Dendritic cell treated with granulocyte-macrophage colony-stimulating factor and Interleukin-4, amounts not matched to agents 40 ng/mL and 50 ng/mL, for 4 days (primary cell): Measurements from ENCODE around the gene GPR21.

Experiments
- H3K27ac Mint-ChIP-seq: one replicate; pipeline ENCODE4 v1.8.0; 2022; ENCODE audit warnings: mild to moderate bottlenecking, mixed read lengths
- H3K27me3 Mint-ChIP-seq: one replicate; pipeline ENCODE4 v1.8.0; 2022; ENCODE audit warnings: mild to moderate bottlenecking, mixed read lengths
- H3K36me3 Mint-ChIP-seq: one replicate; pipeline ENCODE4 v1.8.0; 2022; ENCODE audit warnings: low read depth, mixed read lengths
- H3K4me1 Mint-ChIP-seq: one replicate; pipeline ENCODE4 v1.8.0; 2022; ENCODE audit warnings: low read depth, mixed read lengths
- H3K4me3 Mint-ChIP-seq: one replicate; pipeline ENCODE4 v1.8.0; 2022; ENCODE audit warnings: mild to moderate bottlenecking, moderate library complexity, mixed read lengths
- H3K9me3 Mint-ChIP-seq: one replicate; pipeline ENCODE4 v1.8.0; 2022; ENCODE audit warnings: mixed read lengths
- intact Hi-C: fragments of 100-400 bp; cut with micrococcal nuclease; formaldehyde crosslinking; loops from one replicate; pipeline ENCODE4 v1.15.0; 2022

The GPR21 gene

DNA sequence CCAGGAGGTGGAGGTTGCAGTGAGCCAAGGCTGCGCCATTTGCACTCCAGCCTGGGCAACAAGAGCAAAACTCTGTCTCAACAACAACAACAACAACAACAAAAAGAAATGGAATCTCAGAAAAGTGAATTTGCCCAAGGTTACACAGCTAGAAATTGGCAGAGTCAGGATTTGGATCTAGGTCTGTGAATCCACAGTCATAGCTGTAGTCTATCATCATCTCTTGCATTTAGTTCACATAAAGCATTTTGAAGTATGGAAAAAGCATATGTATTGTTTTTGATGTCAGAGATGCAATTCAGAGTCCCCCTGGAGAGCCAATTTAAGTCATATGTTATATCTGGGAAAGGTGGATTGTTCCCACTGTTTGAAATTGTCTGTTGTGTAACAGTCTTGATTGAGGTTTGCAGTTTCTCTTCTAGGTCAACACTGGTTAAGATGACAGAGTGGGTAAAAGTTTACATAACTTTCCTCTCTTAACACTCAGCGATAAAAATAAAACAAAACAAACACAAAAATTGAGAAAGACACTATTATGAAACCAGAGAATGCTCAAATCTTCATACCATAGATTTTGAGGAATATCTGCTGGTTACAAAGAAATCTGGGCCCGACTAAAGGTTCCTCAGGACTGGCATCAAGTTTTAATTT lies 21.5 kb upstream of the GPR21 start:
- no peak overlapping the region for H3K4me3 Mint-ChIP-seq
- intact Hi-C loops, result no loop called here
- peaks cover 14% of the 10 kb centered on the region for H3K9me3 Mint-ChIP-seq
- H3K27me3 Mint-ChIP-seq, result no peaks in the 10 kb centered on the region
- H3K27ac Mint-ChIP-seq, result no peak overlapping the region
- H3K4me1 Mint-ChIP-seq, result no peaks in the 10 kb centered on the region
- H3K36me3 Mint-ChIP-seq, result peaks cover 81% of the 10 kb centered on the region

DNA sequence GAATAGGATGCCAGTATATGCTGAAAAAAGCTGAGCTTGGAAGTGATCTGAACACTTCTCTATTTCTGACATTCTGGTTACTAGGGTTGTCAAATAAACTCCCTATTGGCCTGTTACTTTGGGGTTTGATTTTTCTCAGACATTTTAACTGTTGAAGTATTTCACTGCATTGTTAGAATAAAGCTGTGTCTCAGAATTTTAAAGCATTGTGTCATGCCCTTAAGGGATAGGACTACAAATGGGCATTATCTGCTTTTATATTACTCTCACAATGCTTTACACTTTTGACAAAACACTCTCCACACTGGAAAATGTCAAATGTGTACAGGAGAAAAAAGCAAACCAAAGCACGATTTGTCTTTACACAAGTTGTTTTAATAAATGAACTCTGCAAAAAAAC lies 16.8 kb upstream of the GPR21 start:
- Mint-ChIP-seq H3K36me3 (peaks cover 95% of the 10 kb centered on the region), H3K27me3 (no peaks in the 10 kb centered on the region), H3K27ac (no peak overlapping the region), H3K4me1 (no peaks in the 10 kb centered on the region), H3K4me3 (no peak overlapping the region), H3K9me3 (peaks cover 14% of the 10 kb centered on the region)
- intact Hi-C loops, result no loop called here

DNA sequence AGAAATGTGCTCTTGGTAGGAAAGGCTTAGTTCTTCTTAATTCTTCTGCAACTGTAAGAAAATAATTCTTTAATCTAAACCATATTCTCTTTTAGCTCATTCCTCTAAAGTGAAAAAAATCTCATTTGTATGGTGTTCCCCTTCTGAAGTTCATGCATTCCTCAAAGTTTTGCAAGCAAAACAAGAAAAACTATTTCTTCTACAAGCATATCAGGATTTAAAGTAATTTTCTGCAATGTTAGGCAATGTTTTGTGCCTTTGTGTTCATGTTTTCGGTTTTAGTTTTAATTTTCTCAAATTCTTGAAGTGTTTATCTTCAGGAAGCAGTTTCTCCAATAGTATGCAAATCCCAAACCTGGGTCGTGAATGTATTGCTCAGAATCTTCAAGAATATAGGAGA lies 12.7 kb upstream of the GPR21 start:
- Mint-ChIP-seq H3K4me1 (no peaks in the 10 kb centered on the region), H3K27ac (no peak overlapping the region), H3K27me3 (no peaks in the 10 kb centered on the region), H3K36me3 (peaks cover 91% of the 10 kb centered on the region), H3K4me3 (no peak overlapping the region), H3K9me3 (no peaks in the 10 kb centered on the region)
- intact Hi-C loops, result no loop called here

DNA sequence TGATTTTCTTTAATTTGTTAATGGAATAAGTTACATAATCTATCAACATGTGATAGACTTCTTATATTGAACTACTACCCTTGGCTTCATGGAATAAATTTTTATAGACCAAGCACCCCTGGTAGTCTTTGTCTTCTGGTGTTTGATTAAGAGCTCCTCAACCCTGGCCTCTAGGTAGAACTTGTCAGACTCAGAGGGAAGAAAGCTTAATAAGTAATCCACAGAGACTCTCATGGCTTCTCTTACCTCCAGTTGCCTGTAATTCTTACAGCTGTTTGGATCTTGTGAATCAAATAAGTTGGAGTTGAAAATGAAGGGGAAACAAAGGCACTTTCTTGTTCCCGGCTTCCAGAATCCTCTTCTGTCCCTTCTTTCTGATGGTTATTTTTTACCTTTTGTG lies 7.0 kb upstream of the GPR21 start:
- H3K27ac Mint-ChIP-seq, result peak overlapping the region; percentile 48
- intact Hi-C loops, result no loop called here
- H3K4me1 Mint-ChIP-seq, result peaks cover 21% of the 10 kb centered on the region

DNA sequence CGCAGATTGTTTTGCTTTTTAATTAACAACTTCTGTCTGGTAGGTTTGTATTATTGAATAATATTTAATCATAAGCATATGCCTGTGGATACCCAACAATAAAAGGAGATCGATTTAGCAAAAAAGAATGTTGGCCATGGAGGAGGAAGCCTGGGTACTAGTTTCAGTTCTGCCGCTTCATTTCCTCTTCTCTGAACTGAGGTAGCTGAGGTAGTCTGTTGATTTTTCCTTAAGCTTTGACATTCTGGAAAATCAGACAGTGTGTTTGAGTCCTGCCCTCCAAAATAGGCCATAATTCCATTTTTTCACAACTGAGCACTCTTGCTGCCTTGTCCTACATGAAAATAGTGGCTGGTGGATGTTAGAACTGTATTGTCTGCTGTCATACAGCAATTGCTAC lies 6.0 kb upstream of the GPR21 start:
- peaks cover 79% of the 10 kb centered on the region for H3K36me3 Mint-ChIP-seq
- H3K27ac Mint-ChIP-seq, result peak overlapping the region; percentile 48

More for the DNA sequence above, 7.0 kb upstream of the GPR21 start:
- no peaks in the 10 kb centered on the region for H3K9me3 Mint-ChIP-seq
- H3K36me3 Mint-ChIP-seq, result peaks cover 85% of the 10 kb centered on the region
- H3K27me3 Mint-ChIP-seq, result no peaks in the 10 kb centered on the region
- no peak overlapping the region for H3K4me3 Mint-ChIP-seq

DNA sequence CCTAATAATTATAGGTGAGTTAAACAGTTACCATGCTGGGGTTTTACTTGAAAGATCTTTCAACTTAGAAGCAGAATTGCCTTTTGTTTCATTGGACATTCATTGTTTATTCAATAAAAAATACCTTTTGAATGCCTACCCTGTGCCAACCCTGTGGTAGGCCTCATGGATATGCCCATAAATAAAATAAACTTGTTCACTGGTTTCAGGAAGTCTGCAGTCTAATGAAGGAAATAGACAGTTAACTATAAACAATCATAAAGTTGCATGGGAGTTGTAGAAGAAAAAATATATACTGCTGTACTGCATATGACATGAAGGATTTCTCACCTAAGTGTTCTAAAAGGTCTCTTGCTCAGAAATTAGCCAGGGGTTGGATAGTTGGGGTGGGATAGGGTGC lies 5.3 kb upstream of the GPR21 start:
- Mint-ChIP-seq H3K27ac (no peak overlapping the region), H3K4me1 (peaks cover 29% of the 10 kb centered on the region), H3K9me3 (no peaks in the 10 kb centered on the region), H3K36me3 (peaks cover 77% of the 10 kb centered on the region), H3K27me3 (no peaks in the 10 kb centered on the region), H3K4me3 (no peak overlapping the region)
- intact Hi-C loops, result no loop called here

More for the DNA sequence above, 6.0 kb upstream of the GPR21 start:
- Mint-ChIP-seq H3K9me3 (no peaks in the 10 kb centered on the region), H3K4me3 (no peak overlapping the region), H3K4me1 (peaks cover 24% of the 10 kb centered on the region), H3K27me3 (no peaks in the 10 kb centered on the region)
- intact Hi-C loops, result no loop called here

DNA sequence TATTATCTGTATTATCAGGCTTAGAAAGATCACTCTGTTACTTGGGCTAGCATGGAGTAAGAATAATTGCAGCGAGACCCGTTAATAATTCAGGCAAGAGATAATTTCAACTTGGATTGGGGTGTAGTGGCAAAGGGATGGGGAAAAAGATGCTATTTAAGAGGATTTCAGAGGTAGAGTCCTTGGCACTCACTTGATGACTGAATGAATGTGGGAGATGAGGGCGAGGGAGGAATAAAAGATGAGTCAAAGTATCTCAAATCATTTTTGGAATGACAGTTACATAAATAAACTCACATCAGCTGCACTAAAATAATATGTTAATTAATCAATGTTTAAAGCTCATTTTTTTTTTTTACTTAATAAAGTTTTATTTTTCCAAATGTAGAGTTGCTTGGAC lies 4.5 kb upstream of the GPR21 start:
- Mint-ChIP-seq H3K4me3 (no peak overlapping the region), H3K36me3 (peaks cover 81% of the 10 kb centered on the region), H3K4me1 (peaks cover 37% of the 10 kb centered on the region), H3K9me3 (no peaks in the 10 kb centered on the region), H3K27me3 (no peaks in the 10 kb centered on the region), H3K27ac (no peak overlapping the region)
- intact Hi-C loops, result no loop called here

DNA sequence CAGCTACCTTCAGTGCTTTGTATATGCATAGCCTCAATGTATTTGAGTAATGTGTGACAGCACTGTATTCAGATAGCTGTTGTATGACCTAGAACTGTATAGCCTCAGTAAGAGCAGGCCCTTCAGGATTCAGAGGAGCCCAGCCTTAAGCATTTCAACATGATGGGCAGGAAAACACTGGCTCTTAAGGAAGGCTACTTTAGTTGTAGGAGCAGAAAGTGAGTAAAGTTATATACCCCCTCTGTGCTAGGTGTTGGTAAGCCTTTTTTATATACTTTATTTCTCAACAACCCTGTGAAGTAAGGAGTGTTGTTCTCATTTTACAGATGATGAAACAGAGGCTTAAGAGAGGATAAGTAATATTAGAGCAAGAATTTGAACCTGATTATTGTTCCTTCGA lies 1.5 kb upstream of the GPR21 start:
- Mint-ChIP-seq H3K4me1 (peaks cover 41% of the 10 kb centered on the region), H3K4me3 (no peak overlapping the region), H3K27me3 (peaks cover 3% of the 10 kb centered on the region), H3K9me3 (no peaks in the 10 kb centered on the region), H3K27ac (no peak overlapping the region), H3K36me3 (peaks cover 75% of the 10 kb centered on the region)
- intact Hi-C loops, result no loop called here

DNA sequence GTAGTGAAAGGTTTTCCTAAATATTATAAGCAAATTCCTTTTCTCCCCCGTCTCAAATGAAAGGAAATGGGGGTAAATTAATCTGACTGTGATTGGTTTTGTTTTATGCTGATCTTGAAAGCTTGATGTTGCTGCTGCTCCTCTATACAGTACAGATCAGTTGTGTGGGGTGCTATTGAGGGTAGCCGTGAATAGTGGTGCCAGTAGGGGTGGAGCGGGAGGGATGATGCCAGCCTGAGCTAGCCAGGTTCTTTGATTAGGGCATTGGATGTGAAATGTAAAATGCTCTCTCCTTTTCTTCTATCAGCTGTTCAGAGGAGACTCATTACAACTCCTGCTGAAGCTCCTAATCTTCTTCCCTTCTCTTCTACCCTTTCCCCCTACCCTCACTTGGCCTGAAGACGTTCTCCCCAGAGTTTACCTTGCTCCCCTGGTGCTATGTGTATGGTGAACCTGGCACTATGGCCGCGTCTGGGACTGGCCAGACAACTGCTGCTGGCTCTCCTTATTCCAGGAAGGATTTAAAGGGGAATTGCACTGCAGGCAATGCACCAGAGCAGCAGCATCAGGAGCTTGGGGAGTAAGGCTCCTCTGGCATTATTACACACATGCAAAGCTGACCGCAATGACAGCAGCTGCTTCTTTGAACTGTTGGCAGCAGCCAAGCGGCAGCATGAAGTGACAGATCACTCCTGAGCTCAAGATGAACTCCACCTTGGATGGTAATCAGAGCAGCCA lies 566 bp downstream of the GPR21 start:
- Mint-ChIP-seq H3K36me3 (peaks cover 65% of the 10 kb centered on the region), H3K27me3 (peaks cover 3% of the 10 kb centered on the region), H3K4me1 (peaks cover 32% of the 10 kb centered on the region), H3K27ac (no peak overlapping the region), H3K9me3 (no peaks in the 10 kb centered on the region), H3K4me3 (no peak overlapping the region)
- intact Hi-C loops, result no loop called here

DNA sequence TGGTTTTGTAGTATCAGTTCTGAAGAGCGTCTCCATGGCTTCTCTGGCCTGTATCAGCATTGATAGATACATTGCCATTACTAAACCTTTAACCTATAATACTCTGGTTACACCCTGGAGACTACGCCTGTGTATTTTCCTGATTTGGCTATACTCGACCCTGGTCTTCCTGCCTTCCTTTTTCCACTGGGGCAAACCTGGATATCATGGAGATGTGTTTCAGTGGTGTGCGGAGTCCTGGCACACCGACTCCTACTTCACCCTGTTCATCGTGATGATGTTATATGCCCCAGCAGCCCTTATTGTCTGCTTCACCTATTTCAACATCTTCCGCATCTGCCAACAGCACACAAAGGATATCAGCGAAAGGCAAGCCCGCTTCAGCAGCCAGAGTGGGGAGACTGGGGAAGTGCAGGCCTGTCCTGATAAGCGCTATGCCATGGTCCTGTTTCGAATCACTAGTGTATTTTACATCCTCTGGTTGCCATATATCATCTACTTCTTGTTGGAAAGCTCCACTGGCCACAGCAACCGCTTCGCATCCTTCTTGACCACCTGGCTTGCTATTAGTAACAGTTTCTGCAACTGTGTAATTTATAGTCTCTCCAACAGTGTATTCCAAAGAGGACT lies 1.5 kb downstream of the GPR21 start:
- peaks cover 32% of the 10 kb centered on the region for H3K4me1 Mint-ChIP-seq
- H3K27ac Mint-ChIP-seq, result no peak overlapping the region
- no peak overlapping the region for H3K4me3 Mint-ChIP-seq
- H3K9me3 Mint-ChIP-seq, result no peaks in the 10 kb centered on the region
- intact Hi-C loops, result no loop called here
- peaks cover 56% of the 10 kb centered on the region for H3K36me3 Mint-ChIP-seq
- peaks cover 3% of the 10 kb centered on the region for H3K27me3 Mint-ChIP-seq

DNA sequence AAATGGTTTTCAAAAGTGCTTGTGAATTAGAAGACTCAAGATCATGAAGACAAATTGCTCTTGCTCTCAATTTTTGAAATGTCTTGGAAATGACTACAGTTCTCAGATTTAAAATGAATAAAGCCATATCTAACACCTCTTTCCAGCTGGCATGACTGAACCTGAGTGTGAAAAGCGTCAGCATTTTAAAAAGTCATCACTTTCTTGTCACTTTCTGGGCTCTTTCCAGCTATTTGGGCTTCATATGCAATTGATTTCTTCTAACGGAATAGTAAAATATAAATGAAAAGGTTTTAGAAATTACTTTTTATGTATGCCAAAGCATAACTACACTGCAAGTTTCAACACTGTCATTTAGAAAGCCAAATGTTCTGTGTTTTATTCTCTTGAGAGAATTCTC lies 2.3 kb downstream of the GPR21 start:
- Mint-ChIP-seq H3K27ac (no peak overlapping the region), H3K27me3 (peaks cover 3% of the 10 kb centered on the region), H3K9me3 (no peaks in the 10 kb centered on the region), H3K36me3 (peaks cover 56% of the 10 kb centered on the region), H3K4me3 (no peak overlapping the region), H3K4me1 (peaks cover 32% of the 10 kb centered on the region)
- intact Hi-C loops, result no loop called here

DNA sequence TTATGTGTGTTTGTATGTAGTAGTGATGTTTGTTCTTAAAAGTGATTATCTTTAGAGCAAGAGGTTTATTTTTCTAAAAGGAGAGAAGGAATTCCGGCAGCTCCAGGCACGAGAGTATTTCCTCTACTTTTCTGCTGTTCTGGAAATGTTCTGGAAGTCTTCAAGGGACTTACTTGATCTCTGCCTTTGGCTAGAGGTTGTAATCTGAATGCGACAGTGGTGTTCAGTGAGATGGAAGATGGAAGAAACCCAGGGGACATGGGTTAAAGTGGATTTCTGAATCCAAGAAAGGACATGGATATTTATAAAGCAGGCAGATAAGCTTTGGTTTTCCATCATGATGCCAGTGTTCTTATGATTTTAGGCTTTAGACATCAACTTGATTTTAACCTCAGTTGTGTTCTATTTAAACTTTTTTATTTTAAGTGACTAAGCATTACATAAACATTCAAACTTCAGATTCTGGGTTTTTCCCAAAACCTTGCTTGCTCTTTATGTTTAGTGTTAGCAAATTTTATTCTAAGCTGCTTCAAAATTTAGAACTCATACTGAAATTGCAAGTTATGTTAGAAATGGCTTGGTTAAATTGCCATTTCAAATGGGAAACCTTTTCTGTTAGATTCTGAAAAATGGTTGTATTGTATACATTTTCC lies 3.6 kb downstream of the GPR21 start:
- H3K4me1 Mint-ChIP-seq, result peaks cover 24% of the 10 kb centered on the region
- no peak overlapping the region for H3K4me3 Mint-ChIP-seq
- peaks cover 54% of the 10 kb centered on the region for H3K36me3 Mint-ChIP-seq
- H3K9me3 Mint-ChIP-seq, result peaks cover under 1% of the 10 kb centered on the region
- no peak overlapping the region for H3K27ac Mint-ChIP-seq
- H3K27me3 Mint-ChIP-seq, result peaks cover 3% of the 10 kb centered on the region
- intact Hi-C loops, result no loop called here

DNA sequence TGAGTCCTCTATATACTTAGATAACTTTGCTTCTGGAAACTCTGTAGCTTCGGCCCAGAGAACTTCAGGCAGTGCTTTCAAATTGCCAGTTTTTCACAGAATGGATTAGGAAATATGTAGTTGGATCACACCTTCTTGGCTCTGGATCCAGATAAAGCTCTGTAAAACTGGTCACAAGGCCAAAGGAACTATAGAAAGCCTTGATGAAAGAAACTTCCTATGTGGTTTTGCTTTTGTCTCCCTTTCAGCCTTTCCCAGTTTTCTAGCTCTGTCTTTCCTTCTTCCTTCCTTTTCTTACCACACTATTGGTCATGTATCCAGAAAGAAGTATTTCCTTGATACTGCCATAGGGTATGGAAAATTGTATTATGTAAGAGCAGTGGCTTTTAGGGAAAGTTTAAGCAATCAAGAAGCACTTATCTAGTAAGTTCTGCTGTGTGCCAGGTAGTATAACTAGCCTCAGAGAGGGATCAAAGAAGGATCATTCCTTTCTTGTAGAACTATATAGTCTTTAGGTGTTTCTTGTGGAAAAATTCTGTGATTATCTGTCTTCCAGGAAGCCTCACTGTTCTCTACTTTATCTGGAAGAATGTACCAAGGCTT lies 6.3 kb downstream of the GPR21 start:
- peaks cover 61% of the 10 kb centered on the region for H3K36me3 Mint-ChIP-seq
- no peak overlapping the region for H3K4me3 Mint-ChIP-seq
- peaks cover 15% of the 10 kb centered on the region for H3K9me3 Mint-ChIP-seq
- H3K4me1 Mint-ChIP-seq, result peaks cover 6% of the 10 kb centered on the region
- H3K27ac Mint-ChIP-seq, result no peak overlapping the region
- H3K27me3 Mint-ChIP-seq, result peaks cover 3% of the 10 kb centered on the region
- intact Hi-C loops, result no loop called here

DNA sequence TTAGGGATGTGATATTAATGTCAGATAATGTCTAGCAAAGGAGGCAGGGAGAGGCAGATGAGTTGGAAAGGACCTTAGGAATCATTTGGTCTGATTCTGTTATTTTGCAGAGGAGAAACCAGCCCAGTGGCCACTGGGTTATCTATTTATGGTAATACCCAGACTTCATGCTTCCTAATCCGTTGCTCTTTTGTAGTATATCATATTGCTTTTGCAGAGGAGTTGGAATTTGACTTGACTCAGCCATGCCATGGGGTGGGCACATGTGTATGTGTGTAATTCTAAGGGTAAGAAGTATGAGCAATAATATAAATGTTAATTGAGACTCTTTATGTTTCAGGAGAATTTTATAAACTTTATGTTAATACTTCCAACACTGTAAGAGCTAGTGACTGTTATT lies 7.3 kb downstream of the GPR21 start:
- peaks cover 54% of the 10 kb centered on the region for H3K36me3 Mint-ChIP-seq
- H3K4me1 Mint-ChIP-seq, result no peaks in the 10 kb centered on the region
- H3K4me3 Mint-ChIP-seq, result no peak overlapping the region
- no peak overlapping the region for H3K27ac Mint-ChIP-seq
- intact Hi-C loops, result no loop called here
- no peaks in the 10 kb centered on the region for H3K27me3 Mint-ChIP-seq
- H3K9me3 Mint-ChIP-seq, result peaks cover 15% of the 10 kb centered on the region
